HG03097 (cell line): ENCODE results near the gene INPP5A.
A peak's percentile ranks its signal among the peaks of the same experiment; 100 is the strongest.
"Not testable (repeated sequence)": the region's sequence is repeated elsewhere in the genome, so short reads cannot be mapped to it uniquely, and the experiment has no call there.

Experiments used
- ATAC-seq: cut with Tn5 transposase; IDR thresholded peaks from one replicate; pipeline ENCODE4 v1.9.1; 2021; ENCODE audit not compliant: unreplicated experiment, low FRiP score

INPP5A gene

GRCh38 chr10:132591166-132591971 lies 53.8 kb downstream of the INPP5A start:
- no peak for ATAC-seq

- ATAC-seq: no peak
Measured at GRCh38 chr10:132592790-132593383, 55.3 kb downstream of the INPP5A start.

GRCh38 chr10:132593389-132593788 lies 55.8 kb downstream of the INPP5A start:
- peak; percentile 56 for ATAC-seq

- peak; percentile 47 for ATAC-seq
Measured at GRCh38 chr10:132593900-132594876, 56.6 kb downstream of the INPP5A start.

- no peak for ATAC-seq
Measured at GRCh38 chr10:132595021-132595420, 57.4 kb downstream of the INPP5A start.

- ATAC-seq: no peak
Measured at GRCh38 chr10:132595854-132596253, 58.3 kb downstream of the INPP5A start.

GRCh38 chr10:132596742-132597279 lies 59.2 kb downstream of the INPP5A start:
- ATAC-seq: no peak

- no peak for ATAC-seq
Measured at GRCh38 chr10:132597654-132598053, 60.1 kb downstream of the INPP5A start.

GRCh38 chr10:132599023-132599618 lies 61.5 kb downstream of the INPP5A start:
- not testable (repeated sequence) for ATAC-seq

- no peak for ATAC-seq
Measured at GRCh38 chr10:132599732-132600131, 62.1 kb downstream of the INPP5A start.

- ATAC-seq: no peak
Measured at GRCh38 chr10:132600416-132600815, 62.8 kb downstream of the INPP5A start.

GRCh38 chr10:132601567-132601966 lies 64.0 kb downstream of the INPP5A start:
- ATAC-seq: no peak

- ATAC-seq: no peak
Measured at GRCh38 chr10:132602614-132603013, 65.0 kb downstream of the INPP5A start.

- ATAC-seq: no peak
Measured at GRCh38 chr10:132603851-132604533, 66.4 kb downstream of the INPP5A start.

GRCh38 chr10:132604686-132605085 lies 67.1 kb downstream of the INPP5A start:
- no peak for ATAC-seq

- ATAC-seq: no peak
Measured at GRCh38 chr10:132605390-132605789, 67.8 kb downstream of the INPP5A start.

- ATAC-seq: no peak
Measured at GRCh38 chr10:132606031-132606491, 68.5 kb downstream of the INPP5A start.

- ATAC-seq: no peak
Measured at GRCh38 chr10:132606536-132607316, 69.1 kb downstream of the INPP5A start.

- no peak for ATAC-seq
Measured at GRCh38 chr10:132607491-132607890, 69.9 kb downstream of the INPP5A start.
